ENCODE results near the gene CFDP1.

CFDP1 gene

DNA sequence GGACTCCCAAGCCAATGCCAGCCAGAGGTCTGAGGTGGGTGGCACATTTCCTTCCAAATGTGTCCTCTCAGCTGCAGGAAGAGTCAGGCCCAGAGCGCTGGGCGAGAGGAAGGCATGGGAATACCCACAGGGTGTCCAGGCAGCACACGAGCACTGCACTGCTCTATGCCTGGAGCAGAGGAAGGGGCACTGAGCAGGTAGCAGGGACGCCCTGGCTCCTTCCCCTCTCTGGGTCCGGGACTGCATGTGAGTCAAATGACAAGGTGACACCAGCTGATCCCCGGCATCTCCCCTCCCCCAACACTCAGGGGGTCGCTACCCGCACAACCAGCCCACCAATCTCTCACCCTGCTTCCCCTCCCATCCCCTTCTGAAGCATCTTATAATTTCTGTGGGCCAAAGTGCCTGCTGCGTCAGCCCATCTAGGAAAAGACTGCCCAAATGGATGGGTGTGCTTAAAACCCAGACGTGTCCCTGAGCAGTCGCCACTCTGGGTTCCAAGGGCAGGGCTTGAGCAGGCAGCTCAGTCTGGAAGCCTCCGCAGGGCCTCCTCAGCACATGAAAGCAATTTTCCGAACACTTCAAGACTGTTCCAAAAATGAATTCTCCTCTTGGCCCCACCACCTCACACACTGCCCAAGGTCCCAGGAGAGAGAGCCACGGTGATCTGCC, 169.9 kb downstream of the CFDP1 start:
- DNase-seq, result no peak

DNA sequence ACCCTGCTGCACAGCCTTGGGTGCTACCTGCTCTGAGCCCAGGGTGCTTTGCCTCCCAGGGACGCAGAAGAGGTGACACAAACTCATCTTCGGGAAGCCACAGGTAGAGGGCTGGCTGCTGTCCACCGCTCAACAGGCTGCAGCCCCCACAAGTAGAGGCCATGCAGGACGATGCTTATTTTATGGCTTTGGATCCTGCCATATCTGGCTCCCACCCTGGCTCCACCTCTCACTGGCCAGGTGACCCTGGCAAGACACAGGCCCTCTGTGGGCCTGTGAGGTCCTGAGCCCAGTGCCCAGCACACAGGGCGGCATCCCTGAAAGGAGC, 170.5 kb downstream of the CFDP1 start:
- no peak for DNase-seq

DNA sequence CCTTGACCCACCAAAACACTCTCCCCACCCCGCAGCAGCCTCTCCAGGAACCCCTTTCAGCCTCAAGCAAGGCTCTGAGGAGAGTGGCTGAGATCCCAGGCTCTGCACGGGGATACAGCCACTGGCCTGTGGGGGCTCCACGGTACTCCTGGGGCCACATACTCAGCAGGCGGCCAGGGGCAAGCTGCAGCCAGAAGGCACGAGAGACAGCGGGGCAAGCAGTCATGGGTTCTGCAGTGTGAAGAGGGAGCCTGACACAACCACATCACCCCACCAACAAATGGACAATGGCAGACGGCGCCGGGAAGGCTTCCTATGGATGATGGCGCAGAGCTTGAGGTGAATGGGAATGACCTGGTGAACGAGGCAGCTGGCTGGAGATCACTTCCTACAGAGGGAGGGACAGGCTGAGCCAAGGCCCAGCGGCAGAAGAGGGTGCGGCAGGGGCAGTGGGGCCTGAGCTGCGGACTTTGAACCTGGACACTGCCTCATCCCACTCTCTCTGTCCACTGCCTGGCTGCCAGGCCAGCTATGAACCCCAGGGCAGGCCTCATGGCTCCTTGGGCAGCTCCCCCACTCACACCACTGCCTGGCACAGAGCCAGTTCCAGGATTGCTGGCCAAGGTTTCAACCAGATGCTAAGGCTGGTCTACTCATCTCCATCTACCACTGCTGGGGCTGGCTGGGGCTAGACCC, 171.1 kb downstream of the CFDP1 start:
- DNase-seq, result no peak

DNA sequence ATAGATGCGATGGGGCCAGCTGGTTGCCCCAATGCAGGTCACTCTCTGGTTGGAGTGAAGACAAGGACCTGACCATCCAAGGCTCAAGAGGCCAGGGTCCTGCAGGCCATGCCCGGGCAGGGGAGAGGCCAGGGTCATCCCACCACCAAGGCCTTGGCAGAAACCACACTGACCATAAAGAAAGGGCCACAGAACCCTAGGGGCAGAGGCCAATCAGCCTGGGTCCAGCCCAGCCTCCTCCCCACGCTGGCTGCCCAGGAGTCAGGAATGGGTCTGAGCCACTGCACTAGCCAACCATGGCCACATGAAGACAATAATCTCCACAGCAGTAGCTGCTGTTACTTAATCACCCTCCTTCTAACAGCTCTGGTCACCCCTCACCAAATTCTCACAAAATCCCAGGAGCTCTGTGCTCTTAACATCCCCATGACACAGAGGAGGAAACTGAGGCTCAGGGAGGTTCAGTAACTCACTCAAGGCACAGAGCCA, 171.7 kb downstream of the CFDP1 start:
- DNase-seq, result no peak

DNA sequence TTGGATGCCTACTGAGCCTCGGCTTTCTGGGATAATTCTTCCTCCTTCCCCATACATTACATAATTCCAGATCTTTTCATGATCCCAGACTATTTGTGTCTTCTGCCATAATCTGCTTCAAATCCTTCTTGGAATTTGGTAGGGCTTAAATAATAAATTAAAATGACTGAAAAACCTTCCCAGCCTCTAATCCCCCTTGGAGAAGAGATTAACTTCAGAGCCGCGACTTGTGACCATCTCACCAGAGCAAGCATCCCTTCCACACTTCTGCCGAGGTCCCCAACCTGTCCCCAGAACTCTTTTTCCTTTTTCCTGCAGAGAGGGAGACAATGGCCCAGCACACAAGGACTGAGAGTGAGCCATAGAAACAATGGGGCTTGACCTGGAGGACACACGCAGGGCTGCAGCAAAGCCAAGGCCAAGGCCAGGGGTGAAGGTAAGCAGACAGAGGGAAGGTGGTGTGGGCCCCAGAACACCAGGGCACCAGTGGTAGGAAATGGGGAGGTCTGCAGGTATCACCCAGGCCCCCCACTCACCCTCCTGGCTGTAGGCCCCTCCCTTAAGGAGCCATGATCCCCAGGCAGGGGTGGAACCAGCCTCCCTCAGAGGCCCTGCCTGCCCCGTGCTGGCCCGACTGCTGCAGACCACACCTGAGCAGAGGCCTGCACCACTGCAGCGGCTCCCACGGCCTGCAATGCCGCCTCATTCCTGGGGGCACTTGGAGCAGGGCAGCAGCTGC, 172.3 kb downstream of the CFDP1 start:
- DNase-seq, result no peak

DNA sequence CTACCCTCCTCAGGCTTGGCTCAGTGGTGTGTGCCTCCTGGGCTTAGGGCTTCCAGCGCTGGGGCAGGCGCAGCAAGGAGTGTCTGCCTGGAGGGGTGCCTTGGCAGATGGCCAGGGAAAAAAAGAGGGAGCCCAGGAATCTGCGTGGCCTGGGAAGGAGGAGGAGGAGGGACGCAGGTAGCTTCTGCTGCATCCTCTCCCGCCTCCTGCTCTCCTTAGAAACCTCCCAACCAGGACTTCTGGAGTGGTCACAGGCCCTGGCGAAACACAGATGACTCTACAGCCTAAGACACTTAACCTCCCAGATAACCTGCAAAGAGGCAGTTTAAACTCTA, 174.5 kb downstream of the CFDP1 start:
- no peak for DNase-seq

DNA sequence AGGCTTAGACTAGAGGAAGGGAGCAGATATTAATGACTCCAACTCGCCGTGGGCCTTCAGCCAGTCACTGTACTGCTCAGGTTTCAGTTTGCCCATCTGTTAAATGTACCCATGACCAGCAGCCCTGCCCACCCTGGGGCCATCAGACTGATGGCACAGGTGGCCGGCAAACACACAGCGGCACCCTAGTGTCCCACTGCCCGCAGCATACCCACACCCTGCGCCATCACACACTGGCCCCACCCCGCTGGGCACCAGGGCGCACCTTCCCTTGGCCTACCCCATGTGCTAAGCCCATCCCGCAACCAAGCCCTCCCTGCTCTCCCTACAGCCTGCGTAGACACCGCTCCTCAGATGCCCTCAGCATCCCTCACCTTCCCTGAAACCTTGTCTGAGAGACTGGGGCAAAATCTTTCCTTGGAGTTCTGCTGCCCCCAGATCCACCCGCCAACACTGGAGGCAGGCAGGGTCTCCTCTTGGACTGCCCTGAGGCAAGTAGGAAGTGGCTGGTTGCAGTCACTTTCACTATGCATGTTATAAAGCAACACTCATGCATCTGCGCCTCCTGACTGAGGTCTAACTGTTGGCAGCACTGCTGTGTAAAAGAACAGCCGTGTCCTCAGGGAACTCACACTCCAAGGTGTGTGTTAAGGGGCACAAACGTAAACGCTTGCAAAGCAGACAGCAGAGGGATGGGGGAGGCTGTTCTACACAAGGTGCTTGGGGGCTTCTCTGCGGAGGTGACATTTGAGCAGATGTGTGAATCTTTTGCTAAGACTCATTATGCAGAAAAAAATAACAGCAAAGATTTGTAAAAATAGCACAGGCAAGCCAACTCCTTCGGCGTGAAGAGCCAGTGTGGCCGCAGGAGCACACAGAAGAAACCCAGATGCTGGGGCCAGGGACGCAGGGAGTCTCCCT, 175.2 kb downstream of the CFDP1 start:
- no peak for DNase-seq

DNA sequence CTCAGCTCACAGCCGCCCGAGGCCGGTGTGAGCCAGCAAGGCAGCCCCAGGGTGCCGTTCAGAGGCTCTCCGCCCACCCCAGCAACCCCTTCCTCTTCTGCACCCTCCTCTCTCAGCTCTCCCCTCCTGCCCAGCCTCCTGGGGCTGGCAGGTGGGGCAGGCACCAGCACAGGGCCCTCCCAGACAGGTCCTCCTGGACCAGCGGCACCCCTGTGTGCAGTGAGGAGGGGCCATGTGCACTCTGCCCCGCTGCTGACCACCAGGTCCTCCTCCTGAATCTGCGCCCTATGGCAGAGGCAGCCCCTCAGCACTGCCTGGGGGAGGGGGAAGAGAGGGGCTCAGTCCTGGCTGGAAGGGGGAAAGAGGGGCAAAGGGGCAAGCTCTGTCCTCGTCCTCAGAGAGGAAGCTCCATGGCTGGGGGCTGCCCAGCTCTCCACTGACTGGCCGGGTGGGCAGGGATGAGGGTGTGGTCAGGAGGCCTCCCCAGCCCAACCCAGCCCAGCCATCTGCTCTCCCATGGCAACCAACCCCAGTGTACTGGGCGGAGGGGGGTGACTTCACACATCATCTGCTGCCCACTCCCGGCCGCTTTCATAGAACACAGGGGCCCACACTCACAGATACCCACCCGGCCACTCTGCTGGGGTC, 176.5 kb downstream of the CFDP1 start:
- no peak for DNase-seq

DNA sequence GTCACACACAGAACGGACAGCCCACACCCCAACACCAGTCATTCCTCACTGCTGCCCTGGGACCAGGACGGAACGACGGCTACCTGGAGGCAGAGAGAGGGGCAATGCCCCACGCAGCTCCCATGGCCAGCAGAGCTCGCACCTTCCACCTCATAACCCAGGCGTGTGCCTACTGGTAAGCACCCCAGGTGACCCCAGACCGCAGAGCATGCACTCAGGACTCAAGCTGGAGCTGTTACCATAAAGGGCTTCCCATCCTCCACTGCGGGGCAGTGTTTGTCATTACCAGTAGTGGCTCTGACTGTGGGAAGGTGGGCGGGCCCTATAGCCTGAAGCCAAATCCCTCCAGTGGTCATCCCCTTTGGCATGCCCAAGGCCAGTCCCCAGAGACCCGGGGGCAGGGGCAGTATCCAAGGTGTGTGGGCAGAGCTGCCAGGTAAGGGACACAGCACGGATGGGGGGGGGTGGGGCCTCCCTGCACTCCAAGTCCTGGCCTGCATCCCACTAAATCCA, 177.2 kb downstream of the CFDP1 start:
- DNase-seq, result no peak

DNA sequence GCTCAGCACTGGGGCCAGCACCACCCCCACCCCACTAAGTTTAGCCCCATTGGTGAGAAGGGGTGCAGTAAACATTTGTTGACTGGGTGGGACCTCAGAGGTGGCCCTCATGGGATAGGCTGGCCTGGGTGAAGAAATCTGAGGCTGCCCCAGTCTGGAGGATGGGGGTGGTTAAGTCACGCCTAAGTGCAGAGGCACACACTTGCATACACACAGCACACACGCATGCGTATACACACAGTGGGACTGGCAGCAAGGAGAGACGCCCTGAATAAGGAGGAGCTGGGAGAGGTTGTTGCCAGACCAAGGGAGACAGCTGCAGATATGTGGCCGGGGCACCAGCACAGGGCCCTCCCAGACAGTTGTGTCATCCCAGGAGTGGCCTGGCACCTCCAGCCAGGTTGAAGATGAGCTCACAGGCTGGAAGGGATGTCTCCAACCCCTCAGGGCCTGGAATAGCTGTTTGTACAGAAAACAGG, 178.9 kb downstream of the CFDP1 start:
- no peak for DNase-seq

DNA sequence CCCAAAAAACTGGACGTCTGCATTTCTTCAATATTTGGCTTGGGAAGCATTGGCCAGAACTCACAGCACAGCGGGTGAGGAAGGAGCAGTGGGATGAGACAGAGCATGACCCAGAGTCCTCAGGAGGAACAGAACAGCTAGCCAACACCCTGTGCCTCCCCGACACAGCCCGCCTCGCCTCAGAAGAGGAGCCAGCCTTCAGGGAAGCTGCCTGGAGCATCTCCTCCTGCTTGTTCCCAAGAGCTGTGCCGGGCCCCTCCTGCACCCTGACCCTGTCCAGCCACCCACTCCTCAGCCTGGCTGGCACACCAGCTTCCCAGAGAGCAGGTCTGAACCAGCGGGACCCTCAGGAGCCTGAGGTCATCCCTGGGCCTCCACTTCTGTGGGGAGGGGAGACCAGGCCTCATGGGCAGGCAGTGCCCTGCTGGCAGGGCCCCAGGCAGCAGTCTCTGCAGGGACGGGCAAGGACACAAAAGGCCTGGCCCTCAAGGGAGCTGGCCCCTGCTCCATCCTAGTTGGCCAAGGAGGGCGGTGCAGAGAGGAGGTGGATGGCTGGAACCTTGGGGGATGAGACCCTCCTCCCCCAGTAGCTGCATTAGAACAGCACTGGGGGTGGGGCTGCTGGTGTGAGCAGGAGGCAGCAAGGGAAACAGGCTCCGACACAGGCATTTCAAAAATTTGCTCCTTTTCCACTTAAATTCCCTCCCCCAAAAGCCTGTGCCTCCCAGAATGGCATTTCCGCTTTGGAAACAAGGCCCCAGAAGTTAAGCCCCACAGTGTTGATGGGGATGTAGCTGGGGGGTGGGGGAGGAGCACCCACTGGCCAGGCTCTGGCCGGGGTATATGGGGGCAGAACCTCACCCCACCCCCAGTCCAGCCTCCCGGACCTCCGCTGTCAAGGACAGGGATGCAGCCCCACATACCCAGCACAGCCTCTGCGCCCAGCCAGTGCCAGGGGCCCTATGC, 180.1 kb downstream of the CFDP1 start:
- DNase-seq, result no peak

DNA sequence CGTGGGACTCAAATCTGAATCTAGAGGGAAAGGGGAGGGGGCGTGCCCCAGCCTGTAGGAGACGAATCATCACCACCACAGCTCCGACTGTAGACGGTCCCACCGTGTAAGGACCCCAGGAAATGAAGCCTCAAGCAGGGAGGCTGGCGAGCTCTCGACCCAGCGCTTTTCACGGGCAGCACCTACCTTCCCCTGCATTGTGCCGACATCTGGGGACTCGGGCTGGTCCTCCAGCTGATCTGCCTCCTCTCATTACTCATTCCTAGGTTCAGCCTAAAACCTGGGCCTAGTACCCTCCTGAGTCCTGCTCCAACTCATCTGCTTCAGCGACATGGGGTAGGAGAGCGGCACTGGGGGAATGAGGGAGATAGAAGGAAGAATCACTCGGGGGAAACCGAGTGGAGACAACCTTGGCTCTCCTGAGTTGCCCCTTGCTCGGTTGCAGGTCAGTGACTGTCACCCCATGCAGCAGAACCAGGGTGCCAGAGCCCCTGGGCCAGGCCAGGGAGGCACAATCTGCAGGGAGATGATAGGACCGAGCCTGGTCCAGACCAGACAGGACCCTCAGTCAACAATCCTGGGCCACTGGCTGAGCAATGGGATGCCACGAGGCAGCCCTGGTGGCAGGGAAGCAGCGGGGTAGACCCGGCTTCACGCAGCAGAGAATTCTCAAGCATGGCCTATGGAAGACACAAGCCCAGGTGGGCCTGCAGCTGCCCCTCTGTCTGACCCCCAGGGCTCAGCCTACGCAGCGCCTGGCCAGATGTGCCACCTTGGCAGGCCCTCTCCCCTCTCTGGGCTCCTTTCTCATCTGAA, 181.0 kb downstream of the CFDP1 start:
- no peak for DNase-seq

DNA sequence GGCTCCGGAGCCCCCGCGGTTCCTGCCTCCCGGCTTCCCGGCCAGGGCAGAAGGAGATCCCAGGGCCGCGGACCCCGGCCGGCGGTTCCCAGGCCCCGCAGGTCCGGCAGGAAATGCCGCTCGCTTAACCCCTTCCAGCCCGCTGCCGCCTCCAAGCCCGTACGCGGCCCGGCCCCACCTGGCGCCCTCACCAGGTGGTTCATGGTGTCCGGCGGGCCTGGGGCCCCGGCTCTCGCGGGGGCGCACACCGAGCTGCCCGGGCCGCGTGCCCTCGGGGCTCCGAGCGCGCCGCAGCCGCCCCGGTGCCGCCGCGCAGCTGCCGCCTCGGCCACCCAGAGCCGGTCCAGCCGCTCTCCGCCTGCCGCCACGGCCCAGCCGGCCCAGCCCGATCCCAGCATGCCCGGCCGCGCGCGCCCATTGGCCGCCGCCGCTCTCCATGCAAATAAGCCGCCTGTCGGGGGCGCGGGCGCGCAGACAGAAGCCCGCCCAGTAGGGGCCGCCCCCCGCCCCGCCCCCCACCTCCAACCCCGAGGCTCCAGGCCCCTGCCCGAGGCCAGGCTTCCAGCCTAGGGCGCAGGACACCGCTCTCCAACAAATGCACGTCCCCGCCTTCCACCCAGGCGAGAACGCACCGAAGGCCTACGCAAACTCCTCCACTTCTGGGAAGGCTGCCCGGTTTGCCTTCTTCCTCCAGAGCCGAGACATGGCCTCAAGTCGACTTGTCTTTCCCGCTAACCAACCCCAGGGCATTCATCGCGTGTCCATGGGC, 181.8 kb downstream of the CFDP1 start, which contains the start of gene BCAR1:
Gene BCAR1, minus strand, starts transcription at position 345 of the 769 bp plus-strand sequence. Its CDS starts 142 bp downstream, at position 203.
- no peak for DNase-seq

DNA sequence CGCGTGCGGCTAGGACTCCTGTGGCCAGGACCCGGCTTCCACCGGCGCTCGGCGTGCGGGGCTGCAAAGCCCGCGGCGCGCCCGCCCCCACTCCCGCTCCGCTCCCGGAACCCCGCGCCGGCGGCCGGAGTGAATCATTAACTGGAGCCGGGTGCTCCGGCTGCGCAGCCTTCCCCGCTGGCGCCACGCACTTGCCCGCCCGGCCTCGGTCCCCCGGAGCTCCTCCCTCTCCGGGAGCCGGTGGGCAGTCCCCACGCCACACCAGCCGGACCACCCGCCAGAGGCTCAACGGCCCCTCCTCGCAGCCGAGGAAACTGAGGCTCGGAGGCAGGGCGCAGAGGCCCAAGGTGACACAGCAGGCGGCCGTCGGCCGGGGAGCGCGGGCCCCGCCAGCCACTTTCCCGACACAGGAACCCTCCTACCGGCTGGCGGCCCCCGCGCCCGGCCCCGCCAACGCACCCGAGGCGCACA, 182.5 kb downstream of the CFDP1 start:
- no peak for DNase-seq

DNA sequence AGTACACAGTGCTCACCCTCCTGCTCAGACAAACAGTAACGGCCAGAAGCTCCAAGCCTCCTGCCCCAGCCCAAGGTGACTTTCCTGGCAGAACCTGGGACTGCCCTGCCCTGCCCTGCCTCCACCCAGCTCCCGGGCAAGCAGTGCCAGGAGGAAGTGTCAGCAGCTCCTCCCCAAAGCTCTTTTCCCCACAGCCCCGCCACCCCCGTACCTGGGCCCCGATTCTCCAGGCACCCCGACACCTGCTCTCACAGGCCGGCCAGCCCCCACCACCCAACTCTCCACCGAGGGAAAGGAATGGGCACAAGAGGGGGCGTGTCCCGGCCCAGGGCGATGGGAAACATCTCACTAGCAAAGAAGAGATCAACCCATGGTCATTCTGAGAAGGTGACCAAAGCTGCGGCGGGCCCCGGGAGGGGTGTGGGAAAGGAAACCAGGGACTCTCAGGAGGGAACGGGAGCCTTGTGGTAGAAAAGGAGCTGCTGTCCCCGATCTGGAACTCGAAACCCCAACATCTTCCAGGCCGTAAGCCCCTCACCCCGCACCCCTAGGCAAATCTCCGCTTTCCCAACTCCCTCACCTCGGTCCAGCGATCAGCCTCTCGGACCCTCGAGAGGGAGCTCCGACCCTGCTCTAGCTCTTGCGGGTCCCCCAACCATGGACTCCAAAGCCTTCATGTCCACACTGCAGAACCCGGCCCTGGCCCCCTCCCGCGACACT, 183.1 kb downstream of the CFDP1 start:
- no peak for DNase-seq

DNA sequence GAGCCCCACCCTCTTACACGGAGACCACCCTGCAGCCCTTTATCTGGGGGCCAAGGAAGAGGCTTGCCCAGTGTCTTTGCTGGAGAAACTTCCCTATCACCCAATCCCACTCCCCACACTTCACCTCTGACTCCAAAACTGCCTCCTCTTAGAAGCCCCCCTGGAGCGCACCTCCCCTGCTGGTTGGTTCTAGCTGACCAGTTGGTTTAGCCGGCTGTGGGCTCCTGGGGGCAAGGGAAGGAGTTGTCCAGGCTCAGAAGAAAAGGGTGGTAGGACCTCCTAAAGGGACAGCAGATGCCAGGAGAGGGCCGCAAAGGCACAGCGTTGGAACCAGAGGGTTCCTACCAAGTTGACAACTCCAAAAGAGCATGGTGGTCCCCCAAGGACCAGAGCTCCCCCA, 183.9 kb downstream of the CFDP1 start:
- DNase-seq, result no peak

DNA sequence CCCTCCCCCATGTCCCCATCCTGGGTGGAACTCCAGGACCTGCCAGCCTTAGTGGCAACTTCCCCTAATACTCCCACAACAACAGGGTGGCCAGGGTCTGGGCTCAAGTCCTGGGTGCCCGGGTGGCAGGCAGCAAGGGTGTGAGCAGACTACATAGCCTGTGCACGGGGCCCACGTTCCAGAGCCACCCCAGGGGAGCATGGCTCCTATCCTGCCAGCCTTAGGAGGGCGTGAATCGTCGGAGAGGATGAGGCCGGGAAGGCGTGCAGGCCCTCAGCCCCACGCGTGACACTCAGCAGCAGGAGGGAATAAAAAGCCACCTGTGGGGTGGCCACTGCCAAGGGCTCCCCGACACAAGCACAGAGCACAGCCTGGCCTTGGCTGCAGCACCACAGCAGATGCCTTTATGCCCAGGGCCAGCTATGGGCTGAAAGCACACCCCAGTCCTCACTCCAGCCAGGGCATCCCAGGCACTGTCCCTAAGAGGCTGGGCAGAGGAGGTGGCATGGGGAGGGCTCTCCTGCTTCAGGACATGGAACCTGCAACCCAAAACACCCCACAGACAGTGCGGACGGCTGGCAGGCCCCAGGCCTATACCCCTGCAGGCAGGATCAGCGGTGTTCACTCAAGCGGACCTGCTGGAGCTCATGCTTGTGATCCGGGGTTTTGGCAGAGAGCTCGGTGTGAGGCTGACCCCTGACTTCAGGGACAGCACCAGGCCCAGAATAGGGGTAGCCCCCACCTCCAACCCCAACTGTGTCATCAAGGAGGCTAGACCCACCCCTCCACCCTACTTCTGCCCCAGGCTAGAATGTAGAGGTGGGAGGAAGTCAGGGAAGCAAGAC, 184.5 kb downstream of the CFDP1 start:
- no peak for DNase-seq
